ENCODE data around the gene FRMD5.

The FRMD5 gene

GRCh38 chr15:43988900-43989299 lies 206.2 kb downstream of the FRMD5 start:
- Histone ChIP-seq H4K20me1 (ENCODE audit: insufficient read depth, low read length) (no peaks in the 10 kb centered on the region), H3K9me2 (replicated peaks; ENCODE audit: insufficient read depth, low read length) (no peaks in the 10 kb centered on the region), H3K9me3 (replicated peaks; ENCODE audit: insufficient read depth, low read length) (no peaks in the 10 kb centered on the region), H3K4me3 (ENCODE audit: low read length) (no peak overlapping the region), H3K4me1 (ENCODE audit: low read length) (no peaks in the 10 kb centered on the region), H3K4me2 (ENCODE audit: low read depth, low read length) (no peak overlapping the region), H3K27me3 (replicated peaks; ENCODE audit: insufficient read depth, low read length) (no peaks in the 10 kb centered on the region), H3K9ac (ENCODE audit: low read length) (no peak overlapping the region), H2AFZ (ENCODE audit: low read length) (no peak overlapping the region), H3K36me3 (replicated peaks; ENCODE audit: insufficient read depth, low read length) (no peaks in the 10 kb centered on the region), H3F3A (ENCODE audit: insufficient read depth, low read length) (no peaks in the 10 kb centered on the region), H3K27ac (ENCODE audit: low read length) (no peak overlapping the region), H3K79me2 (ENCODE audit: low read length) (no peaks in the 10 kb centered on the region)
- no peak for TF ChIP-seq EZH2 (optimal IDR thresholded peaks at IDR 0.05; ENCODE audit: low read depth, low read length)
- TF ChIP-seq EZH2phosphoT487 (IDR thresholded peaks at IDR 0.05; ENCODE audit: low read length), result no peak
- TF ChIP-seq CTCF (IDR thresholded peaks at IDR 0.05; ENCODE audit: low read length), result no peak
- DNase-seq, result no peak

- no peaks in the 10 kb centered on the region for H3K9me3 ChIP-seq (replicated peaks; ENCODE audit: insufficient read depth, low read length)
- no peak overlapping the region for H3K27ac ChIP-seq (ENCODE audit: low read length)
- no peak overlapping the region for H3K4me2 ChIP-seq (ENCODE audit: low read depth, low read length)
- no peak overlapping the region for H3K4me3 ChIP-seq (ENCODE audit: low read length)
- no peaks in the 10 kb centered on the region for H3K79me2 ChIP-seq (ENCODE audit: low read length)
- H3K36me3 ChIP-seq (replicated peaks; ENCODE audit: insufficient read depth, low read length), result no peaks in the 10 kb centered on the region
- H2AFZ ChIP-seq (ENCODE audit: low read length), result no peak overlapping the region
- no peak for DNase-seq
- H4K20me1 ChIP-seq (ENCODE audit: insufficient read depth, low read length), result no peaks in the 10 kb centered on the region
- H3K27me3 ChIP-seq (replicated peaks; ENCODE audit: insufficient read depth, low read length), result no peaks in the 10 kb centered on the region
- no peaks in the 10 kb centered on the region for H3F3A ChIP-seq (ENCODE audit: insufficient read depth, low read length)
- H3K4me1 ChIP-seq (ENCODE audit: low read length), result no peaks in the 10 kb centered on the region
- H3K9me2 ChIP-seq (replicated peaks; ENCODE audit: insufficient read depth, low read length), result no peaks in the 10 kb centered on the region
- TF ChIP-seq EZH2phosphoT487 (IDR thresholded peaks at IDR 0.05; ENCODE audit: low read length) (no peak), CTCF (IDR thresholded peaks at IDR 0.05; ENCODE audit: low read length) (no peak), EZH2 (optimal IDR thresholded peaks at IDR 0.05; ENCODE audit: low read depth, low read length) (no peak)
- no peak overlapping the region for H3K9ac ChIP-seq (ENCODE audit: low read length)
These were observed 207.1 kb downstream of the FRMD5 start for GRCh38 chr15:43987924-43988323.

GRCh38 chr15:43985976-43986680 lies 208.9 kb downstream of the FRMD5 start:
- no peaks in the 10 kb centered on the region for H3K9me3 ChIP-seq (replicated peaks; ENCODE audit: insufficient read depth, low read length)
- no peak overlapping the region for H3K4me2 ChIP-seq (ENCODE audit: low read depth, low read length)
- H3K79me2 ChIP-seq (ENCODE audit: low read length), result no peaks in the 10 kb centered on the region

More at GRCh38 chr15:43985976-43986680, 208.9 kb downstream of the FRMD5 start:
- Histone ChIP-seq H3K27me3 (replicated peaks; ENCODE audit: insufficient read depth, low read length) (no peaks in the 10 kb centered on the region), H3K9me2 (replicated peaks; ENCODE audit: insufficient read depth, low read length) (no peaks in the 10 kb centered on the region), H3K4me1 (ENCODE audit: low read length) (no peaks in the 10 kb centered on the region), H3K9ac (ENCODE audit: low read length) (no peak overlapping the region), H3K4me3 (ENCODE audit: low read length) (no peak overlapping the region), H4K20me1 (ENCODE audit: insufficient read depth, low read length) (no peaks in the 10 kb centered on the region), H3K27ac (ENCODE audit: low read length) (no peak overlapping the region), H3K36me3 (replicated peaks; ENCODE audit: insufficient read depth, low read length) (no peaks in the 10 kb centered on the region), H3F3A (ENCODE audit: insufficient read depth, low read length) (no peaks in the 10 kb centered on the region), H2AFZ (ENCODE audit: low read length) (no peak overlapping the region)
- TF ChIP-seq EZH2 (optimal IDR thresholded peaks at IDR 0.05; ENCODE audit: low read depth, low read length), result no peak
- no peak for TF ChIP-seq EZH2phosphoT487 (IDR thresholded peaks at IDR 0.05; ENCODE audit: low read length)
- no peak for TF ChIP-seq CTCF (IDR thresholded peaks at IDR 0.05; ENCODE audit: low read length)
- DNase-seq, result no peak

Data from MM.1S (cell line).